Adrenal gland (tissue), 12 donors: ENCODE results near the gene LYSMD4. TPM values are rescaled to one million over a fixed set of nuclear protein-coding genes. Genes with fewer than 3 reads are reported as not detected.

Experiments
- DNase-seq, 7 donors: peaks; one replicate each; pipeline ENCODE4 v3.0.0-alpha.2; 2019 to 2020
- H3K27ac ChIP-seq, 5 donors: fragments of 200-600 bp; sonication (generic) in 4 of 5; 1 replicate in 3 of 5; 2 replicates in 2 of 5; pipeline versions ENCODE4 v1.5.1 to v1.8.0; 2016 to 2020; ENCODE audit warnings: mild to moderate bottlenecking in 1 of 5
- H3K27me3 ChIP-seq: fragments of 200-600 bp; 2 replicates; pipeline ENCODE4 v1.8.0; 2021
- H3K36me3 ChIP-seq, 2 donors: fragments of 200-600 bp; replicated peaks in 1 of 2; 1 replicate in 1 of 2; 2 replicates in 1 of 2; pipeline versions ENCODE4 v1.5.1 to v1.8.0; 2018 to 2022
- H3K4me1 ChIP-seq, 2 donors: fragments of 200-600 bp; replicated peaks in 1 of 2; 1 replicate in 1 of 2; 2 replicates in 1 of 2; pipeline versions ENCODE4 v1.5.1 to v1.8.0; 2018 to 2021
- H3K4me3 ChIP-seq, 4 donors: fragments of 200-600 bp; sonication (generic) in 3 of 4; one replicate each; pipeline ENCODE4 v1.5.1; 2016 to 2018
- H3K9me3 ChIP-seq, 3 donors: fragments of 200-600 bp; sonication (generic) in 1 of 3; replicated peaks in 1 of 3; 1 replicate in 2 of 3; 2 replicates in 1 of 3; pipeline versions ENCODE4 v1.5.1 to v1.8.0; 2016 to 2021
- POLR2A ChIP-seq, 2 donors: fragments of 450-650 bp; IDR thresholded peaks; one replicate each; pipeline ENCODE4 v1.6.1; 2017; ENCODE audit warnings: antibody characterized with exemption in 2 of 2, mild to moderate bottlenecking in 2 of 2, moderate library complexity in 1 of 2
- WGBS, 4 donors: extraction: QIAGEN DNeasy Blood & Tissue Kit in 2 of 4; methylation state at CpG; one replicate each; pipeline versions ENCODE4 v1.1.5 to v1.1.7; 2013 to 2017; 5-methylcytosine and 5-hydroxymethylcytosine counted together
- intact Hi-C, 2 donors: fragments of 100-400 bp; cut with DNase I; formaldehyde crosslinking; loops; one replicate each; pipeline versions ENCODE4 v1.14.1 to v1.15.0; 2022 to 2023
- polyA plus RNA-seq, 3 donors: library from polyadenylated mRNA; stranded (reverse); fragments of 200-250 nt in 2 of 3; fragments of 350-450 nt in 1 of 3; fragmentation: Illumina TruSeq in 1 of 3; extraction: RNeasy Lipid Tissue Mini Kit (QIAGEN cat#74804) in 1 of 3; gene quantifications; one replicate each; pipeline ENCODE4 v1.2.3, GENCODE V29; 2013 to 2014
- total RNA-seq, 9 donors: library from RNA; depleted of rRNA in 4 of 9; stranded (reverse); fragments of >200 nt in 4 of 9; fragments of 120-200 nt in 1 of 9; fragmentation: NEBNext Ultra II Directional in 1 of 9; extraction: Animal tissue kit (Norgen Biotek cat#: 25700) in 1 of 9; gene quantifications; one replicate each; pipeline versions ENCODE4 v1.1.0 to v1.2.4, GENCODE V29; 2013 to 2023
- TF ChIP-seq, protein P1 (sequence below), 6 experiments: fragments of 450-650 bp in 4 of 6; fragments of 200-600 bp in 2 of 6; sonication (generic) in 1 of 6; IDR thresholded peaks; 1 replicate in 5 of 6; 2 replicates in 1 of 6; pipeline versions ENCODE4 v1.5.1 to v1.8.0; 2016 to 2021; ENCODE audit warnings: antibody characterized with exemption in 6 of 6, mild to moderate bottlenecking in 2 of 6, moderate library complexity in 1 of 6
- donor health status: healthy with polysubstance abuse.
- donor health status: Bipolar disorder and iron deficiency.
- donor health status: DM: yes; HTN: yes; CAD: no.
- donor health status: DM: no; HTN: no; CAD: no.
- donor health status: DM: no; HTN: no; CAD: no.
- donor health status: DM: yes; HTN: yes; CAD: no.

Gene LYSMD4
- total and polyA plus RNA-seq, 12 donors = 1.7 to 8.4 (median 6.5) TPM

DNA sequence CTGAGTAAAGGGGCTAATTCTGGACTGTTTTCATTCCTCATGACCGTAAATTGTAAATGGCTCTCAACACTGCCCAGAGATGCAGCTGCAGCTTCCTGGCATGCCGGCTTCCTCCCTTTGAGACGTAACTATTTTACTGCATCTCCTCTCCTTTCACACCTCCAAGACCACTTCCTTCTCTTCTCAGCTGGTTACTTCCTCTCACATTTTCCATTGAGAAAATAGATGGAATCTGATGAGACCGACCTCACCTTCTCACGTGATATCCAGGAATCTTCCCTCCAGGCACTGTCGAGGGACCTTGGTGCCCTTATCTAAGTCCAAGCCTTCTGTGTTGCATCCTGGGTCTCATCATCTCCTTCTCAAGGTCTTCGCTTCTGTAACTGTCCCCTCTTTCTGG is 12.7 kb downstream of the LYSMD4 start:
- Histone ChIP-seq H3K27me3 (no peaks in the 10 kb centered on the region), H3K4me3 (no peak overlapping the region), H3K4me1 (no peaks in the 10 kb centered on the region), H3K9me3 (no peaks in the 10 kb centered on the region), H3K36me3 (peaks cover 0 to 5% of the 10 kb centered on the region in 2 donors), H3K27ac (no peak overlapping the region)
- intact Hi-C loops = no loop called here
- no peak for DNase-seq
- TF ChIP-seq, protein P1, sequence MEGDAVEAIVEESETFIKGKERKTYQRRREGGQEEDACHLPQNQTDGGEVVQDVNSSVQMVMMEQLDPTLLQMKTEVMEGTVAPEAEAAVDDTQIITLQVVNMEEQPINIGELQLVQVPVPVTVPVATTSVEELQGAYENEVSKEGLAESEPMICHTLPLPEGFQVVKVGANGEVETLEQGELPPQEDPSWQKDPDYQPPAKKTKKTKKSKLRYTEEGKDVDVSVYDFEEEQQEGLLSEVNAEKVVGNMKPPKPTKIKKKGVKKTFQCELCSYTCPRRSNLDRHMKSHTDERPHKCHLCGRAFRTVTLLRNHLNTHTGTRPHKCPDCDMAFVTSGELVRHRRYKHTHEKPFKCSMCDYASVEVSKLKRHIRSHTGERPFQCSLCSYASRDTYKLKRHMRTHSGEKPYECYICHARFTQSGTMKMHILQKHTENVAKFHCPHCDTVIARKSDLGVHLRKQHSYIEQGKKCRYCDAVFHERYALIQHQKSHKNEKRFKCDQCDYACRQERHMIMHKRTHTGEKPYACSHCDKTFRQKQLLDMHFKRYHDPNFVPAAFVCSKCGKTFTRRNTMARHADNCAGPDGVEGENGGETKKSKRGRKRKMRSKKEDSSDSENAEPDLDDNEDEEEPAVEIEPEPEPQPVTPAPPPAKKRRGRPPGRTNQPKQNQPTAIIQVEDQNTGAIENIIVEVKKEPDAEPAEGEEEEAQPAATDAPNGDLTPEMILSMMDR (IDR thresholded peaks at IDR 0.05) = no peak
- TF ChIP-seq POLR2A (IDR thresholded peaks at IDR 0.05) = no peak
- WGBS, 4 donors = 72 to 82% (median 78%) methylated on average over 7 of the region's 7 CpGs

DNA sequence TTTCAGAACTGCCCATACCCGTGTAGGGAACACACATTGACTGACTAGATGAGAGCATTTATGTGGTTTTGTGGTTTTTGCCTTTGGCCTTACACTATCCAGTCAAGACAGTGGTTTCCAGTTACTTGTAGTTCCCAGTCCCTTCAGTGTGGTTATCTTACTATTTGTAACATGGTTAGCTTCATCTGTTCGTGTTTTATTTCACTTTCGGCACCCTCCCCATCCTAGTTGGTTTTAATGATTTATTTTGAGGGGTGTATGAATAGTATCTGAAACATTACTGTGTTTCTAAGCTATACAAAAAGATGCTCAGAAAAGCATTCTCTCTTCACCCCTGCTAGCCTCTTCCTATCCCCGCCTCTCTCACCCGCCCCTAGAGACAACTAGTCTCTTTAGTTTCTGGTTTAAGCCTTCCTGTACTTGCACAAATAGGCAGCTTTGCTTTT is 14.1 kb downstream of the LYSMD4 start:
- Histone ChIP-seq H3K4me3 (no peak overlapping the region), H3K36me3 (peaks cover 0 to 17% of the 10 kb centered on the region in 2 donors), H3K4me1 (no peaks in the 10 kb centered on the region), H3K27ac (no peak overlapping the region), H3K27me3 (no peaks in the 10 kb centered on the region), H3K9me3 (no peaks in the 10 kb centered on the region)
- WGBS, 4 donors = 83 to 88% (median 87%) methylated on average over 5 of the region's 5 CpGs
- TF ChIP-seq POLR2A (IDR thresholded peaks at IDR 0.05) = no peak
- TF ChIP-seq, protein P1 (IDR thresholded peaks at IDR 0.05) = no peak
- DNase-seq = no peak
- intact Hi-C loops = no loop called here

DNA sequence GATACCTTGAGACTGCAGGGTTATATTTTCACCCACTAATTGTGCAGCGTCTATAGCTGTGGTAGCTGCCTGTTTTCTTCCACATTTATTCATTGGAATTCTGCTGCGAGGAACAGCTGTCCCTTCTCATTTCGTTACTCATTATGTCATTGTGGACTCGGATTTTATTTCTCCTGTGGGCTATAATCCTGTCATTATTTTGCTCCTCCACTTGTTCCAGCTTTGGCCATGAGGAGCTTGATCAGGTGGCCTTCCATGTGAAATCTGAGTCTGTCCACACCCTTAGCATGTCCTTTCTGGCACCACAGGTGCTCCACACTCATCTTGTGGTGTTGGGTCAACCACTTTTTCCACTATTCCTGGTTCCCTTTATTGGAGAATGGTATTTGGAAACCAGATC is 14.8 kb downstream of the LYSMD4 start:
- Histone ChIP-seq H3K36me3 (peaks cover 0 to 24% of the 10 kb centered on the region in 2 donors), H3K27ac (no peak overlapping the region), H3K27me3 (no peaks in the 10 kb centered on the region), H3K9me3 (no peaks in the 10 kb centered on the region), H3K4me1 (no peaks in the 10 kb centered on the region), H3K4me3 (no peak overlapping the region)
- no peak for DNase-seq
- TF ChIP-seq, protein P1 (IDR thresholded peaks at IDR 0.05) = no peak
- no peak for TF ChIP-seq POLR2A (IDR thresholded peaks at IDR 0.05)
- intact Hi-C loops = no loop called here
- WGBS, 4 donors = 81 to 85% (median 82%) methylated on average over 4 of the region's 4 CpGs

DNA sequence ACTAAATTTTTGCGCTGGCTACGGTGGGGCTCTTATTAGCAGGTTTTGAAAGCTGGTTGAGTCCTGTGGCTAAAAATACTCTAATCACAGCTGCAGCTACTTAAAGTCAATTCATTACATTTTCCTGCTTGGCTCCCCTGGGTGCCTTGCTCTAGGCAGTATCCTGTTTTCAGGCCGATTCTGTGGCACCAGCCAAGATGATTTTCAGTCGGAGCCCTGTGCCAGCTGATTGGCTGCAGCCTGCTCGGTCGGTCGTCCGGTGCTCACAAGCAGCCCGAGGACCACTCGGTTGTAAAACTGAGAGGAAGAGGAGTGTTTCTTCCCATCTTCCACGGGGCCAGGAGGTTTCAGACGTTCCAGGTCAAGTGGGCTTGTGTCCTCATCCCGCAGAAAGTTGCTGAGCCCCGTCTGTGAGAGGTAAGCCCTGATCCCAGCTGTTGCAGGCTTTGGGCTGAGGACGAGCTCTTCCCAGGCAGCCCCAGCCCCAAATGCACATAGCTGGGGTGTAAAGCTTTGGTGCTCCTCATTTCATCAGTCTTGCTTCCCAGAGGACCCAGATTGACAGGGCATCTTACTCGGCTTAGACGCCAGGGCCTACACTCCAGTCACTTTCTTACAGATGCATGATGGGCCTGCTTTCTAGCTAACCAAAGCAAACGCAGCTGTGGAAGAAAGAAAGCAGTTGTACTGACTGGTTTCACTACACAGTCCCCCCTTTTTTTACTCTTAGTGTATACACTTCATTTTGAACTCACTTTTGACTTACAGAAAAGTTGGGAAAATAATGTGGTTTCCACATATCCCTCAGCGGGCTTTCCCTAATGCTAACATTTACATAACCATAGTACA is 15.9 kb downstream of the LYSMD4 start:
- Histone ChIP-seq H3K27ac (peak overlapping the region in 1 of 5 donors; percentile 23), H3K4me3 (no peak overlapping the region), H3K9me3 (no peaks in the 10 kb centered on the region), H3K4me1 (no peaks in the 10 kb centered on the region), H3K27me3 (no peaks in the 10 kb centered on the region), H3K36me3 (peaks cover 0 to 33% of the 10 kb centered on the region in 2 donors)
- TF ChIP-seq, protein P1 (IDR thresholded peaks at IDR 0.05) = no peak
- TF ChIP-seq POLR2A (IDR thresholded peaks at IDR 0.05) = no peak
- DNase-seq = no peak
- intact Hi-C loops = no loop called here
- WGBS, 4 donors = 68 to 84% (median 83%) methylated on average over 15 to 19 of the region's 19 CpGs
